ES-I3 (cell line): ENCODE results near the gene PLA2G3.
"Not testable (repeated sequence)": the region's sequence is repeated elsewhere in the genome, so short reads cannot be mapped to it uniquely, and the experiment has no call there.

Experiments
- H3K36me3 ChIP-seq: 2 replicates; pipeline ENCODE4 v1.6.1; 2013; ENCODE audit warnings: mild to moderate bottlenecking, low read length, control low read depth, moderate library complexity; ENCODE audit not compliant: insufficient read depth
- H3K4me1 ChIP-seq: 2 replicates; pipeline ENCODE4 v1.6.1; 2013; ENCODE audit warnings: mild to moderate bottlenecking, control low read depth, low read length; ENCODE audit not compliant: insufficient read depth
- H3K9ac ChIP-seq: 2 replicates; pipeline ENCODE4 v1.6.1; 2013; ENCODE audit warnings: low read depth, mild to moderate bottlenecking, low read length, moderate library complexity
- H3K9me3 ChIP-seq: 2 replicates; pipeline ENCODE4 v1.6.1; 2013; ENCODE audit warnings: mild to moderate bottlenecking, low read length, moderate library complexity; ENCODE audit not compliant: control insufficient read depth, insufficient read depth

The PLA2G3 gene

DNA sequence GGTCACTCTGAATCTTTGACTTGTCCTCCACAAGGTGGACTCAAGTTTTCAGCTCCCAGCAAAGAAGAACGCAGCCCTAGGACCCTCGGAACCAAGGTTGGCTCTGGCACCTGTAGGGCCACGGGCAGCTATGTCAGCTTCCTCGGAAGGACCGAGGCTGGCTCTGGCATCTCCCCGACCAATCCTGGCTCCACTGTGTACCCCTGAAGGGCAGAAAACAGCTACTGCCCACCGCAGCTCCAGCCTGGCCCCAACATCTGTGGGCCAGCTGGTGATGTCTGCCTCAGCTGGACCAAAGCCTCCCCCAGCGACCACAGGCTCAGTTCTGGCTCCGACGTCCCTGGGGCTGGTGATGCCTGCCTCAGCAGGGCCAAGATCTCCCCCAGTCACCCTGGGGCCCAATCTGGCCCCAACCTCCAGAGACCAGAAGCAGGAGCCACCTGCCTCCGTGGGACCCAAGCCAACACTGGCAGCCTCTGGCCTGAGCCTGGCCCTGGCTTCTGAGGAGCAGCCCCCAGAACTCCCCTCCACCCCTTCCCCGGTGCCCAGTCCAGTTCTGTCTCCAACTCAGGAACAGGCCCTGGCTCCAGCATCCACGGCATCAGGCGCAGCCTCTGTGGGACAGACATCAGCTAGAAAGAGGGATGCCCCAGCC is 15.4 kb downstream of the PLA2G3 start:
- Histone ChIP-seq H3K4me1 (peaks cover 11% of the 10 kb centered on the region), H3K9ac (no peak overlapping the region), H3K9me3 (no peaks in the 10 kb centered on the region), H3K36me3 (no peaks in the 10 kb centered on the region)

DNA sequence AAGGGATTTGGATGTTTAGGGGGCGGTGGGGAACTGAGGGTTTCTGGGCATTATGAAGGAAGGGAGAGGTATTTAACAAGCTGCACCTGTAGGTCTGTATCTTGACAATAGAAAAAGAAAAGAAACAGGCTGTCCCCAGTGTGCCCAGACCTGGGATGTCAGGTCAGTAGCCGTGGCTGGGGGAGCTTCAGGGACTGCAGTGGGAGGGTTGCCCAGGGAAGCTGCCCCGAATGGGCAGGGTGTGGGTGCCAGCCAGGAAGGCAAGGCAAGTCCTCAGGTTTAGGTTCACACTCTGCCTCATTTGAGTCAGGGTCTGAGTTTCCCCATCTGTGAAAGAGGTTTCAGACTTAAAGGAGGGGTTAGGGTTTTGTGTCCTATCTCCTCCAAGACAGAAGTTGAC is 16.0 kb downstream of the PLA2G3 start:
- no peaks in the 10 kb centered on the region for H3K36me3 ChIP-seq
- H3K9ac ChIP-seq = no peak overlapping the region
- H3K4me1 ChIP-seq = peaks cover 12% of the 10 kb centered on the region
- no peaks in the 10 kb centered on the region for H3K9me3 ChIP-seq

DNA sequence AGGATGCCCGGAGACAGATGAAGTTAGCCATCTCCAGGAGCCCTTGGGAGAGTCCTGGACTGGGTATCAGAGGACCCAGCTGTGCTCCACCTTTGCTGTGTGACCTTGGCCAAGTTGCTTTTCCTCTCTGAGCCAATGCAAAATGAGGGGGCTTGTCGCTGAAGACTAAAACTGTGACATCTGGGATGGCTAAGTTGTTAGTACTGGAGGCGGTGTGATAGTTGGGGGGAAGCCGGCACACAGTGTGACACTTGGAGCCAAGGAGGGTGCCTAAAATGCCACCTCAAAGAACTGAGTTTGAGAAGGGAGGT is 17.1 kb downstream of the PLA2G3 start:
- Histone ChIP-seq H3K4me1 (peaks cover 15% of the 10 kb centered on the region), H3K9ac (peak overlapping the region; percentile 54), H3K9me3 (no peaks in the 10 kb centered on the region), H3K36me3 (no peaks in the 10 kb centered on the region)

- Histone ChIP-seq H3K9ac (peak within 1 kb of the TSS; percentile 54), H3K36me3 (no peaks in the 10 kb centered on the region), H3K9me3 (no peaks in the 10 kb centered on the region), H3K4me1 (peaks cover 15% of the 10 kb centered on the region)
Observed at GRCh38 chr22:31122532-31123291, 17.6 kb downstream of the PLA2G3 start, which contains the start of gene INPP5J. Gene INPP5J, plus strand, starts transcription at chr22:31122966. Its CDS starts 49 bp downstream, at chr22:31123015.

DNA sequence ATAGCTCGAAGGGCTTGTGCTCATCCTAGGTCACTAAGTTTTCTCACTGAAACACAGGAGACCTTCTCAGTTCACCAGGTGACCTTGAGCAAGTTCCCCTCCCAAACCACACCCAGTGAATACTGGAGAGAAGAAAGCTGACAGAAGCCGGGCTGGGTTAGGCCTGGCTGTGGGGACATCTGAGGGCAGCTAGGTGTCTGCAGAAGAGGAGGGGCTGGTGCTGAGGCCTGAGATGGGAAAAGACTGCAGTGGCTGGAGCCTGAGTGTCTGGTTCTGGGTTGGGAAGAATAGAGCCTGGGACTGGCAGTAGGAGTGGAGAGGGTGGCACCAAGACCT is 18.1 kb downstream of the PLA2G3 start:
- peaks cover 15% of the 10 kb centered on the region for H3K4me1 ChIP-seq
- H3K36me3 ChIP-seq = no peaks in the 10 kb centered on the region
- H3K9ac ChIP-seq = no peak overlapping the region
- H3K9me3 ChIP-seq = no peaks in the 10 kb centered on the region

DNA sequence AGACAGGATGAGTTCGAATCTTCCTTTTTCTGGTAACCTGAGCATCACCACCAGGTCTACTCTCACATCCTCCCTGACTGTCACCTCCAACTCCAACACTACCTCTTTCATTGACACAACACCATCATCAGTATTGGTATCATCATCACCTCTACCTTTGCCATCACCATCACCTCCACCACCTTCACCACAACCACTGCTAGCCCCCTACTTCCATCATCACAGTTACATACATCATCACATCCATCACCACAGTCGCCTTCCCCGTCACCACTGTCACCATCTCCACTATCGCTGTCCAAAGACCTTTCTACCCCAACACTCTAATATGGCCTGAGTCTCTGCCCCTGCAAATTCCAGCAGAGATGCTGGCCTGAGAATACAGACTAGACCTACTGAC is 18.9 kb downstream of the PLA2G3 start:
- no peak overlapping the region for H3K9ac ChIP-seq
- H3K9me3 ChIP-seq = no peaks in the 10 kb centered on the region
- peaks cover 15% of the 10 kb centered on the region for H3K4me1 ChIP-seq
- no peaks in the 10 kb centered on the region for H3K36me3 ChIP-seq

- H3K36me3 ChIP-seq = no peaks in the 10 kb centered on the region
- H3K9ac ChIP-seq = no peak overlapping the region
- H3K9me3 ChIP-seq = no peaks in the 10 kb centered on the region
- peaks cover 15% of the 10 kb centered on the region for H3K4me1 ChIP-seq
Observed at GRCh38 chr22:31120642-31121041, 19.7 kb downstream of the PLA2G3 start.

- Histone ChIP-seq H3K4me1 (peaks cover 15% of the 10 kb centered on the region), H3K9me3 (no peaks in the 10 kb centered on the region), H3K36me3 (no peaks in the 10 kb centered on the region), H3K9ac (no peak overlapping the region)
Observed at GRCh38 chr22:31120230-31120629, 20.1 kb downstream of the PLA2G3 start.

DNA sequence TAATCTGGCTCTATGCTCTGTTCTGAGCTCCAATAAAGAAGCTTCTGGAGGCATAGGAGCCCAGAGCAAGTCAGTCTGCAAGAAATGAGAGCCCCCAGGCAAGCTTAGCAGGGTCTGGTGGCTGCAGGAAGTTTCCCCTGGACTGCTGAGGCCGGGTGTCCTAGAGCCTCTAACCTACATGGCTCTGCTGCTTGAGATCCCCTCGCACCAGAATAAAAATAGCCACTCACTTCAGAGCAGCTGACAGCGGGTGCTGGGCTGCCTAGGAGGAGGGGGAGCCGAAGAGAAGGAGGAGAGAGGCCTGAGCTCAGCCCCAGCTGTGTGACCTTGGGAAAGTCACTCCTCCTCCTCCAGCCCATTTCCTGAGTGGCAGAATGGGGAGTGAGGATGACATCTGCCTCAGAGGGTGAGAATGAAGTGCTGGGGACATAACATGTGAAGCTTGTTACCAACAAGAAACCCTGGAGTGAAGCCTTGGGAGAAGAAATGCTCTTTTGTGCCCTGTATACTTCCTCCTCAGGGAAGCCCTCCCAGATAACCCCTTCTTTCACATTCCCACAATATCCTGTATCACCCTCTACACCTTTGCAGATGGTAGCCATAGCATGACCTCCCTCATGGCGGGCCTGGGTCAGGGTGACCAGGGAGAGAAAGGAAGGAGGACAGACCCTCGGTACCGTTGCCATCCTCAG is 21.1 kb downstream of the PLA2G3 start:
- no peaks in the 10 kb centered on the region for H3K36me3 ChIP-seq

GRCh38 chr22:31118046-31118820 is 22.1 kb downstream of the PLA2G3 start:
- Histone ChIP-seq H3K36me3 (no peaks in the 10 kb centered on the region), H3K9me3 (no peaks in the 10 kb centered on the region), H3K4me1 (peaks cover 10% of the 10 kb centered on the region), H3K9ac (no peak overlapping the region)

More for the DNA sequence above, 21.1 kb downstream of the PLA2G3 start:
- Histone ChIP-seq H3K9ac (no peak overlapping the region), H3K4me1 (peaks cover 15% of the 10 kb centered on the region), H3K9me3 (no peaks in the 10 kb centered on the region)

DNA sequence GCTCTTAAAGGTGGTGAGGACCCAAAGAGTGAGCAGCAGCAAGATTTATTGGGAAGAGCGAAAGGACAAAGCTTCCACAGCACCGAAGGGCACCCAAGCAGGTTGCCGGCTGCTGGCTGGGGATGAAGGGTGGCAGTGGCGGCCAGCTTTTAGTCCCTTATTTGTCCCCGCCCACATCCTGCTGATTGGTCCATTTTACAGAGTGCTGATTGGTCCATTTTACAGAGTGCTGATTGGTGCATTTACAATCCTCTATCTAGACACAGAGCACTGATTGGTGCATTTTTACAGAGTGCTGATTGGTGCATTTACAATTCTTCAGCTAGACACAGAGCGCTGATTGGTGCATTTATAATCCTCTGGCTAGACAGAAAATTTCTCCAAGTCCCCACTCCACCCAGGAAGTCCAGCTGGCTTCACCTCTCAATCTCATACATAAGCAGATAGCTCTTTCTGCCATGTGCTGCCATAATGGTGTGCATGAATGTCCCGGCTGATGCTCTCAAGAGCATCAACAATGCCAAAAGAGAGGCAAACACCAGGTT is 27.7 kb downstream of the PLA2G3 start:
- H3K9ac ChIP-seq, H3K4me1 ChIP-seq, H3K36me3 ChIP-seq, H3K9me3 ChIP-seq: not testable (repeated sequence)

DNA sequence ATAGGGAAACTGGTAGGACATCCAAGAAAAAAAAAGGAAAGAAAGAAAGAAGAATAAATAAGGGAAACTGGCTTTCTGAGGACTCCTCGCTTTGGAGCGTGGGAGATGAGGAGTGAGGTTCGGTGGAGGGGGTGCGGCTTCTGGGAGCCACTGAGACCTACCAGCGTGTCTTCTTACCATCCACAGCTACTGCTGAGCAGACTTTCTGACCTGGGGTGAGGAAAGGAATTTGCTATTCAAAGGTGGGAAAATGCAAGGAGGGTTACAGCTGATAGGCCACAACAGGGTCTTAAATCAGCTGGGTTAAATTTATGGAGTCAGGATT is 32.5 kb downstream of the PLA2G3 start:
- Histone ChIP-seq H3K4me1 (peaks cover 14% of the 10 kb centered on the region; the same call in 1 of the 2 replicates), H3K36me3 (no peaks in the 10 kb centered on the region), H3K9me3 (no peaks in the 10 kb centered on the region), H3K9ac (peak overlapping the region; percentile 57; the same call in 1 of the 2 replicates)

DNA sequence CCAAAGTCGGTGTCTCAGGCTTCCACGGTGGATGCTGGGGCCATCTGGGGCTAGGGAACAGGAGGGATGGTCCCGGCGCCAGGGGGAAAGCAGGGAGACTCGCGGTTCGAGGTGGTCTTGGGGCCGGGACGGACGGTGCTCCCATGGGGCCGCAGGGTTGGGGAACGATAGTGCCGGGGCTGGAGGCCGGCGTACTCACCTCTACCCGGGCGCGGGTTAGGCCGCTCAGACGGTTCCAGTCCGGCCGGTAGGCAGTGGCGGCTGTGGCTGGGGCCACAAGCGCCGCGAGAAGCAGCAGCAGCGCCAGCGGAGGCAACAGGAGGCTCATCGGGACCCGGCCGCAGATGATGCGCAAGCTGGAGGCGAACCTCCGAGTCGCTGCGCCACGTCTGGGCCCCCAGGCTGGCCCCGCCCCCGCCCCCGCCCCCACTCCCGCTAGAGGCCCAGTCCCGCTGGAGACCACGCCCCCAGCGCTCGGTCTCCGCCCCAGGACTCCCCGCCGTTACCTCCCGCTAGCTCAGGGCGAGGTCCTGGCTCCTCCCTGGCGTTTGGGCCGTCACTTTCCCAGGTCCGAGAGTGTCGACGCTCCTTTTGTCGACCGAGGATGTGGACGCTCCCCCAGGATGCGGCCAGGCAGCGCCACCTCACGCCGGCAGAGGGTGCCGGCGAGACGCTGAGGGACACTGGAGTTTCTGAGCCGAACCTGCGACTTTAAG is 33.0 kb downstream of the PLA2G3 start, which contains the start of gene SELENOM:
TSS of gene SELENOM (minus strand) at position 391 of the 716 bp plus-strand sequence. CDS start at position 328, 63 bp downstream.
- H3K9ac ChIP-seq = peak within 1 kb of the TSS; percentile 82

More for the DNA sequence above, 33.0 kb downstream of the PLA2G3 start, which contains the start of gene SELENOM:
- peaks cover 14% of the 10 kb centered on the region; the same call in 1 of the 2 replicates for H3K4me1 ChIP-seq
- H3K36me3 ChIP-seq = no peaks in the 10 kb centered on the region
- no peaks in the 10 kb centered on the region for H3K9me3 ChIP-seq
